ENCODE results near the gene MEIS1. TPM values are rescaled to one million over a fixed set of nuclear protein-coding genes. Genes with fewer than 3 reads are reported as not detected.

MEIS1 gene
- total RNA-seq, 4 donors from 2014 or later, result 9.2 to 22.6 (median 18.8) TPM

DNA sequence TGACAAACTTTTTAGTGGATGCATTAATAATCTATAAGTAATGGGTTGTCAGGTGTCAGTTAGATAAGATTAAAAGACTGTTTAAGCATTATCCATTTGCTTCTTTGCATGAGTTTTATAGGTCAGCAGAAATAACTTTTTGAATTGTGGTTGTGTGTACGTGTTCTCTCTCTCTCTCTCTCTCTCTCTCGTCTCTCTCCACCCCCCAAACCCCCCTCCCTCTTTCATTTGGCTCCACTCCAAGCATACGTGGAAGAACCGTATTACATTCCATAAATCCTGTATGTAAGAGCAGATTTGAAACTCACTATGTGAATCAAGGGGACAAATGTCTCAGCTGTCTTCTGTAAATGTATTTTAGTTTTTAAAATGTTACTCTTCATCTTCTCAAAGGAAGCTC, 120.2 kb downstream of the MEIS1 start:
- DNase-seq (ENCODE audit: low spot score in 2 of 2), result no peak
- TF ChIP-seq, protein P1, sequence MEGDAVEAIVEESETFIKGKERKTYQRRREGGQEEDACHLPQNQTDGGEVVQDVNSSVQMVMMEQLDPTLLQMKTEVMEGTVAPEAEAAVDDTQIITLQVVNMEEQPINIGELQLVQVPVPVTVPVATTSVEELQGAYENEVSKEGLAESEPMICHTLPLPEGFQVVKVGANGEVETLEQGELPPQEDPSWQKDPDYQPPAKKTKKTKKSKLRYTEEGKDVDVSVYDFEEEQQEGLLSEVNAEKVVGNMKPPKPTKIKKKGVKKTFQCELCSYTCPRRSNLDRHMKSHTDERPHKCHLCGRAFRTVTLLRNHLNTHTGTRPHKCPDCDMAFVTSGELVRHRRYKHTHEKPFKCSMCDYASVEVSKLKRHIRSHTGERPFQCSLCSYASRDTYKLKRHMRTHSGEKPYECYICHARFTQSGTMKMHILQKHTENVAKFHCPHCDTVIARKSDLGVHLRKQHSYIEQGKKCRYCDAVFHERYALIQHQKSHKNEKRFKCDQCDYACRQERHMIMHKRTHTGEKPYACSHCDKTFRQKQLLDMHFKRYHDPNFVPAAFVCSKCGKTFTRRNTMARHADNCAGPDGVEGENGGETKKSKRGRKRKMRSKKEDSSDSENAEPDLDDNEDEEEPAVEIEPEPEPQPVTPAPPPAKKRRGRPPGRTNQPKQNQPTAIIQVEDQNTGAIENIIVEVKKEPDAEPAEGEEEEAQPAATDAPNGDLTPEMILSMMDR (IDR thresholded peaks at IDR 0.05), result no peak
- TF ChIP-seq POLR2A (IDR thresholded peaks at IDR 0.05), result no peak
- no peak overlapping the region for H3K4me3 ChIP-seq (ENCODE audit: low read depth, poor library complexity, severe bottlenecking)
- intact Hi-C loops (cut with DNase I; ENCODE audit: low total_unique reads), result no loop called here
- 3% methylated on average over 4 of the region's 4 CpGs for WGBS, 2 donors

DNA sequence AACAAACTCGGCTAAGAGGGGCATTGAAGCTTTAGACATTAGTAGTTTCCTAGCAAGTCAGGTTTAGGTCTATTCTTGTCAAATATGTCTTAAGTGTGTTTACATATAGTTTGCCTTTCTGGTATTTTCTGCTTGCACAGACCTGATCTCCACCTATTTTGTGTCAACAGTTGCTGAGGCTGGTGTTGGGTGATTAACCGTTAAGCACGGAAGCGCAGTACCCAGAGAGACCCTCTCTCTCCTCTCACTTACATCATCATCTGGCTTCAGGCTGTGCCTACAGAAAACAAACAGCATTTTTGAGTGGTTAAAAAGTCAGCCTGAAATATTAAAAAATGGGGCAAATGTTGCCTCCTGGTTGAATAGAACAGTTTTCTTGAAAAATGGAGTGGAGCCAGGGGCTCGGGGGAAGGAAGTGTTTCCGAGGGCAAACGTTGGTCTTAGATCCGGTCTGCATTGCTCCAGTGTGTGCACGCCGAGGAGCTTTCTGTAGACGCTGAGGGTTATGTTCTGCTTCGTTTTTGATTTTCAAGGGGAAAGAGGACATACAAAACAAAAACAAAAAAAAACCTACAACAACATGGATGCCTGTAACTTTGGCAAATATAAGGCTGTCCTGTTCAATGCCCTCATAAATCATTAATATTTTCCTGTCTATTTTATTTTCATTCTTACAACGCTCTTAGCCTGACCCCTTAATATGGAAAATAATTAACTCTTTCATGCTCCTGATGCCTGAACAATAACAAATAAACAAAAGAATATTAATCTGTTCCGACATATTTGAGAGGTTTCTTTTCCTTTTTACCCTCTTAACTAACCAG, 120.8 kb downstream of the MEIS1 start:
- DNase-seq (ENCODE audit: low spot score in 2 of 2), result no peak

GRCh38 chr2:66559672-66560071, 124.7 kb downstream of the MEIS1 start:
- intact Hi-C loops (cut with DNase I; ENCODE audit: low total_unique reads), result no loop called here
- DNase-seq (ENCODE audit: low spot score in 2 of 2), result no peak
- TF ChIP-seq POLR2A (IDR thresholded peaks at IDR 0.05), result no peak
- TF ChIP-seq, protein P1 (IDR thresholded peaks at IDR 0.05), result no peak
- H3K4me3 ChIP-seq (ENCODE audit: low read depth, poor library complexity, severe bottlenecking), result no peak overlapping the region
- 96 to 97% methylated on average over 1 of the region's 1 CpG for WGBS, 2 donors

More for the DNA sequence above, 120.8 kb downstream of the MEIS1 start:
- TF ChIP-seq POLR2A (IDR thresholded peaks at IDR 0.05), result no peak
- TF ChIP-seq, protein P1 (IDR thresholded peaks at IDR 0.05), result no peak
- 9 to 11% methylated on average over 14 of the region's 14 CpGs for WGBS, 2 donors
- intact Hi-C loops (cut with DNase I; ENCODE audit: low total_unique reads), result no loop called here
- H3K4me3 ChIP-seq (ENCODE audit: low read depth, poor library complexity, severe bottlenecking), result no peak overlapping the region

DNA sequence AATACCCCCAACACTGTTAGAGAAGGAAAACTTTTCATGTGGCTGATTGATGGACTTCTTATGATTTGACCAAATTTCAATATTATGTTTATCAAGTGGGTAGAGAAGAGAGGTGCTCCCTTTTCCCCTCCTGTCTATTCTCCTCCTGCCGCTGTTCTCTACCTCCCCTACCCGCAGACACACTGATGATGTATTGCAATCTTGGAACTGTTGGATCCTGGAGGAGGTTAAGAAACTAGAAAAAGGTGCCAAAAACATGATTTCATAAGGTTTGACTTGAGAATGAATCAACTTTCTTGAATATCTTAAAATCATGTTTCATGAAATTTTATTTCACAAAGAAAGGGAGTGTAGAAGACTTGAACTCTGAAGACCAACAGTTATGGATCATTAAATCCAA, 125.8 kb downstream of the MEIS1 start:
- TF ChIP-seq POLR2A (IDR thresholded peaks at IDR 0.05), result no peak
- TF ChIP-seq, protein P1 (IDR thresholded peaks at IDR 0.05), result no peak
- 74 to 83% methylated on average over 2 of the region's 2 CpGs for WGBS, 2 donors
- DNase-seq (ENCODE audit: low spot score in 2 of 2), result no peak
- intact Hi-C loops (cut with DNase I; ENCODE audit: low total_unique reads), result no loop called here
- H3K4me3 ChIP-seq (ENCODE audit: low read depth, poor library complexity, severe bottlenecking), result no peak overlapping the region

DNA sequence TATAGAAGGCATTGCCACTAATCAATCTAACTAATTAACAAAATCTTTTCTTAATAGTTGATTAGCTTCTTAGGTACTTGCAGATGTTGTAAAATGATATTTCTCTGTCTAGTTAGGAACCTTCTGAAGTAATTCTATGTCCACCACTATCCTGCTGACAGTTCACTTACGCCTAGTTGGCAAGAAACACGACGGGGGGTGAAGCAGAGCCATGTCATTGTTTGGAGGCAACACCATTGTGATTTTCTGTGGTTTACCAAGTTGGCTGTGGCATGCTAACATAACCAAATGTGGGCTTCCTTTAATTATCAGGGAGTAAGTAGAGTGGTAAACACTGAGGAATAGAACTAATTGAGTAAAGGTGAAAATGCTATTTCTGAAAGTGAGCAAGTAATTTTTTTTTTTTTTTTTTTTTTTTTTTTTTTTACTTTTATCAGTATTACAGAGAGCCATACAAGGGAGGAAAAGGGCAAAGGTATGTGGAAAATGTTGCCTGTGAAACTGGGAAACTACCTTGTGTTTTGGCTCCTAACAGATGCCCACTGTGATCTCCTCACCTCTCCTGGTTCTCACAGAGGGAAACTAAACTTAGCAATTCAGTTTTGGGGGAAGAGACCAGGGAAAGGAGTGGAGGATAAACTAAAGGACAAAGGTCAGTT, 126.8 kb downstream of the MEIS1 start:
- WGBS, 2 donors, result 71% methylated on average over 3 of the region's 3 CpGs
- no peak for TF ChIP-seq POLR2A (IDR thresholded peaks at IDR 0.05)
- TF ChIP-seq, protein P1 (IDR thresholded peaks at IDR 0.05), result no peak
- intact Hi-C loops (cut with DNase I; ENCODE audit: low total_unique reads), result no loop called here
- no peak for DNase-seq (ENCODE audit: low spot score in 2 of 2)
- H3K4me3 ChIP-seq (ENCODE audit: low read depth, poor library complexity, severe bottlenecking), result no peak overlapping the region

Measured in lower leg skin (tissue), 4 donors.